PFSK-1 (cell line): ENCODE data around the gene SYCP3.

ENCODE experiments used
- POLR2AphosphoS5 ChIP-seq: IDR thresholded peaks from 2 replicates; pipeline ENCODE4 v1.6.1; 2012; ENCODE audit warnings: low read depth, mild to moderate bottlenecking, control low read depth, low read length, moderate library complexity
- TF ChIP-seq, protein P1 (sequence below), 2 experiments: IDR thresholded peaks; 2 replicates each; pipeline versions ENCODE4 v1.6.1 to v1.8.0; 2011 to 2012; ENCODE audit warnings: low read depth in 2 of 2, low read length in 2 of 2, control low read depth in 1 of 2, inconsistent platforms in 1 of 2, mild to moderate bottlenecking in 1 of 2, moderate library complexity in 1 of 2; ENCODE audit not compliant: insufficient read depth in 1 of 2

DNA sequence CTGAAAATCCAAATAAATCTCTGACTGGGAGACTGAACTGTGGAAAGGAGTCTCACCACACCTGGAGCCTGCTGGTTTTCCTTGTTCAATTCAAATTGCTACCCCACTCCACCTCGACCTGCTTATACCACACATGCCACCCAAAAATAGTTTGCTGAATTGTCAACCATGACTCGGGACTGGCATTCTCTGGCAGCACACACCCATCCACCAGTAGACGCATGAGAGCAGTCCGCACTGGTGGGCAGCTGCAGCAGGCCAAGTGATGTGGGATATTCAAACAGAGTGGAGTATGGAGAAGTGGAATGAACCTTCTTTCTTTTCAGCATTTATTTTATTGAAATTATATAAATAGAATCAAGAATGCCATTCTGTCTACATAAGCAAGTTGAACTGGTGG lies 38.7 kb upstream of the SYCP3 start:
- no peak for TF ChIP-seq POLR2AphosphoS5
- TF ChIP-seq, protein P1, sequence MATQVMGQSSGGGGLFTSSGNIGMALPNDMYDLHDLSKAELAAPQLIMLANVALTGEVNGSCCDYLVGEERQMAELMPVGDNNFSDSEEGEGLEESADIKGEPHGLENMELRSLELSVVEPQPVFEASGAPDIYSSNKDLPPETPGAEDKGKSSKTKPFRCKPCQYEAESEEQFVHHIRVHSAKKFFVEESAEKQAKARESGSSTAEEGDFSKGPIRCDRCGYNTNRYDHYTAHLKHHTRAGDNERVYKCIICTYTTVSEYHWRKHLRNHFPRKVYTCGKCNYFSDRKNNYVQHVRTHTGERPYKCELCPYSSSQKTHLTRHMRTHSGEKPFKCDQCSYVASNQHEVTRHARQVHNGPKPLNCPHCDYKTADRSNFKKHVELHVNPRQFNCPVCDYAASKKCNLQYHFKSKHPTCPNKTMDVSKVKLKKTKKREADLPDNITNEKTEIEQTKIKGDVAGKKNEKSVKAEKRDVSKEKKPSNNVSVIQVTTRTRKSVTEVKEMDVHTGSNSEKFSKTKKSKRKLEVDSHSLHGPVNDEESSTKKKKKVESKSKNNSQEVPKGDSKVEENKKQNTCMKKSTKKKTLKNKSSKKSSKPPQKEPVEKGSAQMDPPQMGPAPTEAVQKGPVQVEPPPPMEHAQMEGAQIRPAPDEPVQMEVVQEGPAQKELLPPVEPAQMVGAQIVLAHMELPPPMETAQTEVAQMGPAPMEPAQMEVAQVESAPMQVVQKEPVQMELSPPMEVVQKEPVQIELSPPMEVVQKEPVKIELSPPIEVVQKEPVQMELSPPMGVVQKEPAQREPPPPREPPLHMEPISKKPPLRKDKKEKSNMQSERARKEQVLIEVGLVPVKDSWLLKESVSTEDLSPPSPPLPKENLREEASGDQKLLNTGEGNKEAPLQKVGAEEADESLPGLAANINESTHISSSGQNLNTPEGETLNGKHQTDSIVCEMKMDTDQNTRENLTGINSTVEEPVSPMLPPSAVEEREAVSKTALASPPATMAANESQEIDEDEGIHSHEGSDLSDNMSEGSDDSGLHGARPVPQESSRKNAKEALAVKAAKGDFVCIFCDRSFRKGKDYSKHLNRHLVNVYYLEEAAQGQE (IDR thresholded peaks at IDR 0.05; ENCODE audit: insufficient read depth in 1 of 2, low read depth in 2 of 2, low read length in 2 of 2) = no peak
